Gastroesophageal sphincter (tissue), 4 donors: Measurements from ENCODE around the gene ST13. TPM values are rescaled to one million over a fixed set of nuclear protein-coding genes. Genes with fewer than 3 reads are reported as not detected.
"Not testable (repeated sequence)": the region's sequence is repeated elsewhere in the genome, so short reads cannot be mapped to it uniquely, and the experiment has no call there.

Experiments used
- ATAC-seq: fragments of 150-250 bp; one replicate; pipeline ENCODE4 v1.9.1; 2016; ENCODE audit warnings: mild to moderate bottlenecking, moderate library complexity
- H3K27ac ChIP-seq, 4 donors: fragments of 200-600 bp; sonication (generic) in 3 of 4; 1 replicate in 3 of 4; 2 replicates in 1 of 4; pipeline ENCODE4 v1.5.1; 2016 to 2019
- H3K27me3 ChIP-seq: fragments of 200-600 bp; sonication (generic); one replicate; pipeline ENCODE4 v1.5.1; 2019
- H3K36me3 ChIP-seq, 2 donors: fragments of 200-600 bp; sonication (generic); one replicate each; pipeline ENCODE4 v1.5.1; 2019; ENCODE audit warnings: control low read depth in 1 of 2
- H3K4me1 ChIP-seq, 3 donors: fragments of 200-600 bp; sonication (generic); 1 replicate in 2 of 3; 2 replicates in 1 of 3; pipeline ENCODE4 v1.5.1; 2016 to 2019; ENCODE audit warnings: control low read depth in 2 of 3
- H3K4me3 ChIP-seq, 2 donors: fragments of 200-600 bp; sonication (generic); one replicate each; pipeline ENCODE4 v1.5.1; 2019; ENCODE audit warnings: mild to moderate bottlenecking in 1 of 2, moderate library complexity in 1 of 2
- H3K9me3 ChIP-seq, 3 donors: fragments of 200-600 bp; sonication (generic); one replicate each; pipeline ENCODE4 v1.5.1; 2017 to 2019; ENCODE audit warnings: control low read depth in 2 of 3
- EP300 ChIP-seq: sonication (generic); formaldehyde crosslinking; IDR thresholded peaks from one replicate; pipeline ENCODE4 v1.6.1; 2017; ENCODE audit warnings: antibody characterized with exemption, mild to moderate bottlenecking
- POLR2A ChIP-seq, 2 donors: fragments of 450-650 bp; IDR thresholded peaks; one replicate each; pipeline ENCODE4 v1.6.1; 2017; ENCODE audit warnings: antibody characterized with exemption in 2 of 2, mild to moderate bottlenecking in 2 of 2, moderate library complexity in 1 of 2
- POLR2AphosphoS5 ChIP-seq: sonication (generic); formaldehyde crosslinking; IDR thresholded peaks from one replicate; pipeline ENCODE4 v1.6.1; 2017; ENCODE audit warnings: antibody characterized with exemption
- WGBS, 2 donors: methylation state at CpG; one replicate each; pipeline ENCODE4 v1.1.5; 2018; ENCODE audit warnings: low coverage in 1 of 2; 5-methylcytosine and 5-hydroxymethylcytosine counted together
- total RNA-seq, 4 donors: library from RNA; depleted of rRNA; stranded (reverse); fragments of >200 nt; gene quantifications; one replicate each; pipeline ENCODE4 v1.1.0, GENCODE V29; 2016
- TF ChIP-seq, protein P1 (sequence below), 4 experiments: fragments of 200-600 bp in 2 of 4; fragments of 450-650 bp in 2 of 4; sonication (generic) in 1 of 4; IDR thresholded peaks; one replicate each; pipeline ENCODE4 v1.5.1; 2017 to 2019; ENCODE audit warnings: antibody characterized with exemption in 4 of 4, mild to moderate bottlenecking in 2 of 4, moderate library complexity in 2 of 4

The ST13 gene
- total RNA-seq, 4 donors from 2014 or later, result 179 to 239 (median 211) TPM

DNA sequence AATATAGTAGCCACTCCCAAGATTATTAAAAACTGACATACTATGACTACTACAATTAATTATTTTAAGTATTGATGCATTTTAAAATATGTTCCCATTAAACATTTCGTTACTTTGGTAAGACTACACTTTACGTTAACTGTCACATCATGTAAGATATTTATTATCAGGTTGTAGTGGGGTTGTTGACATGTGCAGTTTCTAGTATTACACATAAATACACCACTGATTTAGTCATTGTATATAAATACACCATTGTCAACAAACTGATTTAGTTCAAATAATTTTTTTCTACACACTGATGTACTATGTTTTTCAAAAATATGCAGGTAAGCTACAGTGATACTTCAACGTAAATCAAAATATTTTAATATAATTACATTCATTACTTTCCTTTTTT, 11.5 kb downstream of the ST13 start:
- Histone ChIP-seq H3K27ac (no peak overlapping the region), H3K4me1 (peaks cover 0 to 27% (median 5%) of the 10 kb centered on the region in 3 donors), H3K9me3 (no peaks in the 10 kb centered on the region), H3K36me3 (peaks cover 4 to 84% of the 10 kb centered on the region in 2 donors), H3K4me3 (no peak overlapping the region), H3K27me3 (no peaks in the 10 kb centered on the region)
- WGBS, 2 donors, result 85 to 89% methylated on average over 3 of the region's 3 CpGs
- no peak for ATAC-seq
- TF ChIP-seq EP300, result no peak
- no peak for TF ChIP-seq POLR2A (IDR thresholded peaks at IDR 0.05)
- TF ChIP-seq, protein P1, sequence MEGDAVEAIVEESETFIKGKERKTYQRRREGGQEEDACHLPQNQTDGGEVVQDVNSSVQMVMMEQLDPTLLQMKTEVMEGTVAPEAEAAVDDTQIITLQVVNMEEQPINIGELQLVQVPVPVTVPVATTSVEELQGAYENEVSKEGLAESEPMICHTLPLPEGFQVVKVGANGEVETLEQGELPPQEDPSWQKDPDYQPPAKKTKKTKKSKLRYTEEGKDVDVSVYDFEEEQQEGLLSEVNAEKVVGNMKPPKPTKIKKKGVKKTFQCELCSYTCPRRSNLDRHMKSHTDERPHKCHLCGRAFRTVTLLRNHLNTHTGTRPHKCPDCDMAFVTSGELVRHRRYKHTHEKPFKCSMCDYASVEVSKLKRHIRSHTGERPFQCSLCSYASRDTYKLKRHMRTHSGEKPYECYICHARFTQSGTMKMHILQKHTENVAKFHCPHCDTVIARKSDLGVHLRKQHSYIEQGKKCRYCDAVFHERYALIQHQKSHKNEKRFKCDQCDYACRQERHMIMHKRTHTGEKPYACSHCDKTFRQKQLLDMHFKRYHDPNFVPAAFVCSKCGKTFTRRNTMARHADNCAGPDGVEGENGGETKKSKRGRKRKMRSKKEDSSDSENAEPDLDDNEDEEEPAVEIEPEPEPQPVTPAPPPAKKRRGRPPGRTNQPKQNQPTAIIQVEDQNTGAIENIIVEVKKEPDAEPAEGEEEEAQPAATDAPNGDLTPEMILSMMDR (IDR thresholded peaks at IDR 0.05), result no peak

DNA sequence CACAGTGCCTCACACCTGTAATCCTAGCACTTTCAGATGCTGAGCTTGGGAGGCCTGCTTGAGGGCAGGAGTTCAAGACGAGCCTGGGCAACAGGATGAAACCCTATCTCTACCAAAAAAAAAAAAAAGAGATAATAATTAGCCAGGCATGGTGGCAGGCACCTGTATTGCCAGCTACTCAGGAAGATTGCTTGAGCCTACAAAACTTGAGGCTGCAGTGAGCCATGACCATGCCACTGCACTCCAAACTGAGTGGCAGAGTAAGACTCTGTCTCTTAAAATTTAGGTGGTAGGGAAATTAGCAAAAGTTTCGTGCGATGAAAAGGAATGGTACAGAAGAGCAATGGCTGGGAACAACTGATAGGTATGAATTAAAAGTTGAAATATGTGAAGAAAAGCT, 18.0 kb downstream of the ST13 start:
- no peak overlapping the region for H3K4me3 ChIP-seq
- no peaks in the 10 kb centered on the region for H3K9me3 ChIP-seq
- H3K36me3 ChIP-seq, result peaks cover 11 to 86% of the 10 kb centered on the region in 2 donors
- TF ChIP-seq, protein P1 (IDR thresholded peaks at IDR 0.05), result no peak
- peaks cover 0 to 20% (median 5%) of the 10 kb centered on the region in 3 donors for H3K4me1 ChIP-seq
- H3K27ac ChIP-seq, result no peak overlapping the region
- no peak for ATAC-seq
- H3K27me3 ChIP-seq, result no peaks in the 10 kb centered on the region
- WGBS, 2 donors, result 82 to 100% methylated on average over 1 to 2 of the region's 3 CpGs

DNA sequence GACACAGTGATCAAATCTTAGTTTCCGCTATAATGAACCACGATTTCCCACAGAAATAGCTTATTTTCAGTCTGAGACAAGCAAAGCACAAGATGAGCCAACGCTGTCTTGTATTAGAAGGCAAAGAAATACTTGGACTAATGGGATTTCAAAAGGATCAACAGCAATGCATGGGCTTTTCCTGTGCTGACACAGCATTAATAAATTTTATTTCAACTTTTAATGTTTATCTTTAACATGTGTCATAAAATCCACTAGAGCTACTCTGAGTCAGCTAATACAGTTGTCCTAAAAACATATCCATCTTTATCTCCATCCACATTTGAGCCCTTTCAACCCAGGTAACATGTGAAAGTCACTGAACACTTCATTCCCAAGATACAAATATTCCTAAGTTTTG, 21.8 kb downstream of the ST13 start:
- ATAC-seq, result no peak
- peaks cover 10 to 100% of the 10 kb centered on the region in 2 donors for H3K36me3 ChIP-seq
- no peaks in the 10 kb centered on the region for H3K9me3 ChIP-seq
- no peak overlapping the region for H3K27ac ChIP-seq
- TF ChIP-seq, protein P1 (IDR thresholded peaks at IDR 0.05), result no peak
- TF ChIP-seq POLR2AphosphoS5, result no peak
- no peak for TF ChIP-seq EP300
- no peak for TF ChIP-seq POLR2A (IDR thresholded peaks at IDR 0.05)
- WGBS, 2 donors, result 90 to 100% methylated on average over 2 to 3 of the region's 3 CpGs
- H3K4me3 ChIP-seq, result no peak overlapping the region
- H3K27me3 ChIP-seq, result no peaks in the 10 kb centered on the region
- no peaks in the 10 kb centered on the region for H3K4me1 ChIP-seq

DNA sequence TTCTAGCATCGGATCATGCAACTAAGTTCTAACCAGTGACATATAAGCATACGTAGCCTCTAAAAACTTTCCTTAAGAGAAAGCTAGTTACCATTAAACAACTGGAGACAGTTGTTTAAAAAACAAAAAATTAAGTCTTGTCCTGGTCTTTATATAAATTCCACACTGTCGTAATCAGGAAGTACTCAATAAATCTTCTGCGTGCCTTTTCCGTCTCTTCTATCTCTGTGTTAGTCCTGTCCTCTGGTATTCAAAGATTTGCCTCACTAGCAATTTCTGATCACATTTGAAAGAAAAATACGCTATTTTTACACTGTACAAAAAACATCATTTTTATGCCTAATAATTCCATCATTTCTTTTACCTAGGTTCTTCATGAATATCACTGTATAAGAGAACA, 27.3 kb downstream of the ST13 start:
- no peaks in the 10 kb centered on the region for H3K27me3 ChIP-seq
- 66 to 86% methylated on average over 6 of the region's 6 CpGs for WGBS, 2 donors
- no peak overlapping the region for H3K27ac ChIP-seq
- H3K4me1 ChIP-seq, result no peaks in the 10 kb centered on the region
- no peaks in the 10 kb centered on the region for H3K9me3 ChIP-seq
- peaks cover 7 to 99% of the 10 kb centered on the region in 2 donors for H3K36me3 ChIP-seq
- no peak overlapping the region for H3K4me3 ChIP-seq
- no peak for ATAC-seq
- TF ChIP-seq POLR2A (IDR thresholded peaks at IDR 0.05), result no peak
- TF ChIP-seq EP300, result no peak
- TF ChIP-seq, protein P1 (IDR thresholded peaks at IDR 0.05), result no peak
- no peak for TF ChIP-seq POLR2AphosphoS5

DNA sequence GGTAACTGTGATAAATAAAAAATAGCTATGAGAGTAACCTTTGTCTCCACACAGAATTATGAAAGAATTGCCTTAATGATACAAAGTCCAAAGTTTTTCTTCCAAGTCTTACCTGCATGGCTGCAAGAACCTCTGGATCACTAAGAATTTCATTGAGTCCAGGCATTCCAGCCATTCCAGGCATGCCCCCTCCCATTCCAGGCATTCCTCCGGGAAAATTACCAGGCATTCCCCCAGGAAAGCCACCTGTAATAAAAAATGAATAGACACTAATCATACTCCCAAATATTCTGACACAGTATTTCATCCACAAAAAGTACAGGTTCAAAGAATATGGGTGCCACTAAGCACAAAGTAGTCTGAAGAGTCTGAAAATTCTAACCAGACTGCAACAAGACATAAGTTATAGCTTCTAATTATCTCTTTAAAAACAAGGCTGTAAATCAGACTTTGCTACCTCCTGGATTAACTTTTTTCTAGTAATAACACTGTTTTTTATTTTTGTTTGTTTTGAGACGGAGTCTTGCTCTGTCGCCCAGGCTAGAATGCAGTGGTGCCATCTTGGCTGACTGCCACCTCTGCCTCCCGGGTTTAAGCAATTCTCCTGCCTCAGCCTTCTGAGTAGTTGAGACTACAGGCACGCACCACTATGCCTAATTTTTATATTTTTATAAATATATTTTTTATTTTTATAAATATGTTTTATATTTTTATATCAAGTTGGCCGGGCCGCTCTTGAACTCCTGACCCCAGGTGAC, 29.3 kb downstream of the ST13 start:
- no peaks in the 10 kb centered on the region for H3K27me3 ChIP-seq
- peaks cover 7 to 97% of the 10 kb centered on the region in 2 donors for H3K36me3 ChIP-seq
- H3K4me1 ChIP-seq, result no peaks in the 10 kb centered on the region
- 75 to 86% methylated on average over 7 of the region's 7 CpGs for WGBS, 2 donors
- no peak for ATAC-seq
- no peaks in the 10 kb centered on the region for H3K9me3 ChIP-seq
- H3K27ac ChIP-seq, result no peak overlapping the region
- TF ChIP-seq EP300, result no peak
- no peak for TF ChIP-seq POLR2A (IDR thresholded peaks at IDR 0.05)
- no peak for TF ChIP-seq POLR2AphosphoS5
- TF ChIP-seq, protein P1 (IDR thresholded peaks at IDR 0.05), result no peak
- no peak overlapping the region for H3K4me3 ChIP-seq

DNA sequence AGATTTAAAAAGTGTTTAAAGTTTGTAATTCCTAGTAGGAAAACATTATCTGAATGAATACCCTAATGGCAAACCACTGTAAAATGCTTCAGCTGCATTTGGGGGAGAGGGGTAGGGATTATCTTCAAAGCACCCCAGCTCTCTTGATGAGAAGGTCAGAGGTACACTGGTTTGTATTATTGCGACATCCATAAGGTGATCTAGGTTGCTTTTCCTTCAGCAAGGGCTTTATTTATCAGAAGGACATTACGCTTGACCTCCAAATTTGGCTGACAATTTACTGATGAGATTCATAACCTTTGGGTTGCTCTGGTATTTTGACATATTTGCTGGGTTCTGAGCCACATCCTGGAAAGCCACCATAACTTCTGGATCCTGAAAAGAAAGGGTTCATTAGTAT, 30.1 kb downstream of the ST13 start:
- not testable (repeated sequence) for H3K4me3 ChIP-seq, H3K27ac ChIP-seq, H3K27me3 ChIP-seq, H3K9me3 ChIP-seq, ATAC-seq, H3K4me1 ChIP-seq
- WGBS, 2 donors, result 83% methylated on average over 1 of the region's 2 CpGs; no CpG with 5 or more reads in 1 of the 2 donors
- H3K36me3 ChIP-seq, result peaks cover 7 to 91% of the 10 kb centered on the region in 2 donors
